ENCODE results near the gene RALGAPA1. TPM values are rescaled to one million over a fixed set of nuclear protein-coding genes. Genes with fewer than 3 reads are reported as not detected.

The RALGAPA1 gene
- polyA plus RNA-seq, 1 of the 3 experiments (the other 2 are of a cell fraction) = 3.6 TPM

DNA sequence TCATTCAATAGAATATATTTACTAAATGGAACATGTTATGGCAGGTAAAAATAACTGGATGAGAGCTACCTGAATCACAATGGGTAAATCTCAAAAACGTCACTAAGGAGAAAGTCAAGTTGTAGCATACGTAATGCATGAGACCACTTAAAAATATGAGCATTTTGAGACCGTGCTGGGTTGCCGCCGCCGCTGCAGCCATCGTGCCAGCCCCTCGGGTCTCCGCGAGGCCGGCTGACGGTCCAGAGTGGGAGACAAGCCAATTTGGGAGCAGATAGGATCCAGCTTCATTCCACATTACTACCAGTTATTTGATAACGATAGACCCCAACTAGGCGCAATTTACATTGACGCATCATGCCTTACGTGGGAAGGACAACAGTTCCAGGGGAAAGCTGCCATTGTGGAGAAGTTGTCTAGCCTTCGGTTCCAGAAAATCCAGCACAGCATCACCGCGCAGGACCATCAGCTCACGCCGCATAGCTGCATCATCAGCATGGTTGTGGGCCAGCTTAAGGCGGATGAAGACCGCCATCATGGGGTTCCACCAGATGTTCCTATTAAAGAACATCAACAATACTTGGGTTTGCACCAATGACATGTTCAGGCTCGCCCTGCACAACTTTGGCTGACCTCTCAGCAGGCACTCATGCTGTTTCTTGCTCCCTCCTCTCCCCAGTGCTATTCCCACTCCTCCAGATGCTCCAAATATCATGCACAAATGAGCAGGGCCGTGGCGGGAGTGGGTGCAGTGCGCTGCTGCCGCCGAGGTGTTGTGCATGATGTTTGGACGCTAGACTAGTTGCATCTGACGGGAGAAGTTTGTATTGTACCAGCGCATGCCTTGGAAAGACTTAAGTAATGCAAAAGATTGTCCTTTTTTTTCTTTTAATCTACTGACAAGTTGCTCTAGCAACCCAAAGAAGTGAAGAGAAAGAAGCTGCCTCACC lies 10.8 kb upstream of the RALGAPA1 start:
- Histone ChIP-seq H2AFZ (ENCODE audit: low read depth) (no peak overlapping the region), H3K9me3 (no peaks in the 10 kb centered on the region), H3K9me2 (no peaks in the 10 kb centered on the region), H3K4me1 (ENCODE audit: control insufficient read depth in 1 of 2, insufficient read depth in 2 of 2, low read depth in 1 of 2, low read length in 1 of 2) (no peaks in the 10 kb centered on the region), H3K27ac (ENCODE audit: low read depth in 2 of 2, low read length in 1 of 2) (no peak overlapping the region), H3K79me2 (ENCODE audit: insufficient read depth) (no peaks in the 10 kb centered on the region), H3K9ac (no peak overlapping the region), H3K4me3 (ENCODE audit: low read depth in 2 of 2, low read length in 1 of 2) (no peak overlapping the region), H3F3A (replicated peaks; ENCODE audit: insufficient read depth) (no peaks in the 10 kb centered on the region), H3K27me3 (ENCODE audit: insufficient read depth) (no peaks in the 10 kb centered on the region), H3K4me2 (no peak overlapping the region), H3K36me3 (replicated peaks in 1 of 2; ENCODE audit: control insufficient read depth in 1 of 2, insufficient read depth in 2 of 2, low read length in 1 of 2) (no peaks in the 10 kb centered on the region), H4K20me1 (ENCODE audit: insufficient read depth) (no peaks in the 10 kb centered on the region)
- 82% methylated on average over 25 of the region's 32 CpGs for WGBS (ENCODE audit: low lambda C conversion rate)
- TF ChIP-seq YY1 (IDR thresholded peaks at IDR 0.05; ENCODE audit: low read depth) = no peak
- TF ChIP-seq GABPA (IDR thresholded peaks at IDR 0.05; ENCODE audit: low read depth) = no peak
- TF ChIP-seq POLR2AphosphoS5 (IDR thresholded peaks at IDR 0.05; ENCODE audit: low read depth, low read length) = no peak
- no peak for TF ChIP-seq FOSL2 (IDR thresholded peaks at IDR 0.05; ENCODE audit: borderline replicate concordance, low read depth)
- TF ChIP-seq NFIC (IDR thresholded peaks at IDR 0.05; ENCODE audit: borderline replicate concordance) = no peak
- TF ChIP-seq JUND (IDR thresholded peaks at IDR 0.05) = no peak
- TF ChIP-seq, protein P1, sequence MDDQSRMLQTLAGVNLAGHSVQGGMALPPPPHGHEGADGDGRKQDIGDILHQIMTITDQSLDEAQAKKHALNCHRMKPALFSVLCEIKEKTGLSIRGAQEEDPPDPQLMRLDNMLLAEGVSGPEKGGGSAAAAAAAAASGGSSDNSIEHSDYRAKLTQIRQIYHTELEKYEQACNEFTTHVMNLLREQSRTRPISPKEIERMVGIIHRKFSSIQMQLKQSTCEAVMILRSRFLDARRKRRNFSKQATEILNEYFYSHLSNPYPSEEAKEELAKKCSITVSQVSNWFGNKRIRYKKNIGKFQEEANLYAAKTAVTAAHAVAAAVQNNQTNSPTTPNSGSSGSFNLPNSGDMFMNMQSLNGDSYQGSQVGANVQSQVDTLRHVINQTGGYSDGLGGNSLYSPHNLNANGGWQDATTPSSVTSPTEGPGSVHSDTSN (IDR thresholded peaks at IDR 0.05) = no peak
- no peak for TF ChIP-seq FOXJ3 (CRISPR knock-in tag; IDR thresholded peaks at IDR 0.05)
- TF ChIP-seq ELF1 (IDR thresholded peaks at IDR 0.05) = no peak
- no peak for TF ChIP-seq TAF1 (IDR thresholded peaks at IDR 0.05; ENCODE audit: borderline replicate concordance, low read depth, low read length)
- TF ChIP-seq, protein P2, sequence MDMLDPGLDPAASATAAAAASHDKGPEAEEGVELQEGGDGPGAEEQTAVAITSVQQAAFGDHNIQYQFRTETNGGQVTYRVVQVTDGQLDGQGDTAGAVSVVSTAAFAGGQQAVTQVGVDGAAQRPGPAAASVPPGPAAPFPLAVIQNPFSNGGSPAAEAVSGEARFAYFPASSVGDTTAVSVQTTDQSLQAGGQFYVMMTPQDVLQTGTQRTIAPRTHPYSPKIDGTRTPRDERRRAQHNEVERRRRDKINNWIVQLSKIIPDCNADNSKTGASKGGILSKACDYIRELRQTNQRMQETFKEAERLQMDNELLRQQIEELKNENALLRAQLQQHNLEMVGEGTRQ (IDR thresholded peaks at IDR 0.05; ENCODE audit: borderline replicate concordance, low read depth, low read length) = no peak
- TF ChIP-seq FOXM1 (IDR thresholded peaks at IDR 0.05; ENCODE audit: low read depth) = no peak
- TF ChIP-seq GATA2 (CRISPR knock-in tag; IDR thresholded peaks at IDR 0.05) = no peak
- no peak for TF ChIP-seq RXRA (IDR thresholded peaks at IDR 0.05; ENCODE audit: borderline replicate concordance, low read depth)
- TF ChIP-seq NRF1 (IDR thresholded peaks at IDR 0.05; ENCODE audit: low read depth, low read length) = no peak
- POLR2A ChIA-PET = no interaction called here
- DNase-seq = no peak
- CTCF ChIA-PET = interaction anchor here (1.1 to 6.7 kb wide), 5 partner anchors 13 to 677 kb away, joined by 3 to 67 read pairs (median 6); no protein-coding TSS in a partner anchor
